ENCODE results near the gene UBASH3B. TPM values are rescaled to one million over a fixed set of nuclear protein-coding genes. Genes with fewer than 3 reads are reported as not detected.

Gene UBASH3B
- total RNA-seq, 2 experiments from 2014 or later, result 24.5 to 28.6 TPM

DNA sequence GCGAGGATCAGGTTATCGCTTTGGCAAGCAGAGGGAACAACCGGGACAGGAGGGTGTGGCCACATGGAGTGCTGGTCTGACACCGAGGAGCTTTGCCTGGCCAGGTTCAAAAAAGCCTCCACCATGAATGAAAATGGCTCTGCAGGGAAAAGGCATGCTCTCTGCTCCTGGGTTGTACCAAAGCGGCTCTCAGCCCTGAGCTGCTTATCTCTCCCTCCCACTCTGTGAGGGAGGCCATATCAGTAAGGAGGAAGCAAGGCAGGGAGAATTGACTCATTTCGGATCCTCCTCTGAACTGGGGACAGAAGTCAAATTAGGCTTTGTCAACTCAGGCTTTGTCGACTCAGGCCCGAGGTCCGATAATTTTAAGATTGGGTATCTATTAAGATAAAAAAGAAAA, 99.9 kb downstream of the UBASH3B start:
- ATAC-seq (ENCODE audit: poor library complexity) (no peak), DNase-seq (no peak)
- no peaks in the 10 kb centered on the region for H3K36me3 Mint-ChIP-seq (ENCODE audit: low read depth)
- no peaks in the 10 kb centered on the region for H3K27me3 Mint-ChIP-seq
- Histone ChIP-seq H3K4me3 (ENCODE audit: low read length) (no peak overlapping the region), H3K4me1 (ENCODE audit: insufficient read depth, low read length) (peaks cover 34% of the 10 kb centered on the region), H3K9me3 (ENCODE audit: control insufficient read depth in 1 of 2, insufficient read depth in 1 of 2, low read length in 2 of 2) (no peaks in the 10 kb centered on the region), H3K36me3 (ENCODE audit: insufficient read depth, low read length) (no peaks in the 10 kb centered on the region), H3K27me3 (ENCODE audit: control insufficient read depth in 1 of 2, insufficient read depth in 2 of 2, low read length in 2 of 2) (no peaks in the 10 kb centered on the region), H3K27ac (ENCODE audit: low read depth in 1 of 2, low read length in 2 of 2) (no peak overlapping the region)
- POLR2A ChIA-PET, result interaction anchor here (0.9 to 2.6 kb wide), 7 partner anchors 10 to 99 kb away, joined by 3 to 31 read pairs (median 8); partner anchors contain the start of gene UBASH3B
- TF ChIP-seq, protein P1, sequence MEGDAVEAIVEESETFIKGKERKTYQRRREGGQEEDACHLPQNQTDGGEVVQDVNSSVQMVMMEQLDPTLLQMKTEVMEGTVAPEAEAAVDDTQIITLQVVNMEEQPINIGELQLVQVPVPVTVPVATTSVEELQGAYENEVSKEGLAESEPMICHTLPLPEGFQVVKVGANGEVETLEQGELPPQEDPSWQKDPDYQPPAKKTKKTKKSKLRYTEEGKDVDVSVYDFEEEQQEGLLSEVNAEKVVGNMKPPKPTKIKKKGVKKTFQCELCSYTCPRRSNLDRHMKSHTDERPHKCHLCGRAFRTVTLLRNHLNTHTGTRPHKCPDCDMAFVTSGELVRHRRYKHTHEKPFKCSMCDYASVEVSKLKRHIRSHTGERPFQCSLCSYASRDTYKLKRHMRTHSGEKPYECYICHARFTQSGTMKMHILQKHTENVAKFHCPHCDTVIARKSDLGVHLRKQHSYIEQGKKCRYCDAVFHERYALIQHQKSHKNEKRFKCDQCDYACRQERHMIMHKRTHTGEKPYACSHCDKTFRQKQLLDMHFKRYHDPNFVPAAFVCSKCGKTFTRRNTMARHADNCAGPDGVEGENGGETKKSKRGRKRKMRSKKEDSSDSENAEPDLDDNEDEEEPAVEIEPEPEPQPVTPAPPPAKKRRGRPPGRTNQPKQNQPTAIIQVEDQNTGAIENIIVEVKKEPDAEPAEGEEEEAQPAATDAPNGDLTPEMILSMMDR (IDR thresholded peaks at IDR 0.05), result no peak
- intact Hi-C loops (cut with DNase I, micrococcal nuclease), result loop anchor here (2.0 kb wide), 2 partner anchors 59 to 99 kb away; no protein-coding TSS in a partner anchor
- peaks cover 66% of the 10 kb centered on the region for H3K4me1 Mint-ChIP-seq (ENCODE audit: low read depth)
- no peaks in the 10 kb centered on the region for H3K9me3 Mint-ChIP-seq
- H3K4me3 Mint-ChIP-seq, result no peak overlapping the region
- no peak overlapping the region for H3K27ac Mint-ChIP-seq
- CTCF ChIA-PET, result interaction anchor here (1.0 to 3.4 kb wide), 10 partner anchors 15 to 175 kb away, joined by 3 to 28 read pairs (median 6); partner anchors contain the start of gene UBASH3B

DNA sequence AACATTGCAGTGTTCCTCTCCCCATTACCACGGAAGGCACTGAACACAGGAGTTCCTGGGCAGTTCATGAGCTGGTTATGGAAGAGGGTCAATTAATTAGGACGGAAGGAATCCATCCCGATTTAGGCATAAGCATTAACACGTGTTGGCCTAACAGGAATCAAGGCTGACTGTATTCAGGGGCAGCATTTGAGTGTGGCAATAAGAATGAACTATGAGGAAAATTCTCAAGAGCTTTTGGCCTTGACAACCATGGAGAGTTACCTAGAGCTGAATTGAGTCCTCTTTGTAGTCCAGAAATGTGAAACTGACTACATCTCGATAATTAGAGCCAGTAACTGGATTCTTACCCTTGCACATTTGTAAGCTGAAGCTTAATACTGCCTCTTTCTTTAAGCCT, 100.4 kb downstream of the UBASH3B start:
- H3K27ac ChIP-seq (ENCODE audit: low read depth in 1 of 2, low read length in 2 of 2), result no peak overlapping the region
- H3K4me1 Mint-ChIP-seq (ENCODE audit: low read depth), result peaks cover 66% of the 10 kb centered on the region

DNA sequence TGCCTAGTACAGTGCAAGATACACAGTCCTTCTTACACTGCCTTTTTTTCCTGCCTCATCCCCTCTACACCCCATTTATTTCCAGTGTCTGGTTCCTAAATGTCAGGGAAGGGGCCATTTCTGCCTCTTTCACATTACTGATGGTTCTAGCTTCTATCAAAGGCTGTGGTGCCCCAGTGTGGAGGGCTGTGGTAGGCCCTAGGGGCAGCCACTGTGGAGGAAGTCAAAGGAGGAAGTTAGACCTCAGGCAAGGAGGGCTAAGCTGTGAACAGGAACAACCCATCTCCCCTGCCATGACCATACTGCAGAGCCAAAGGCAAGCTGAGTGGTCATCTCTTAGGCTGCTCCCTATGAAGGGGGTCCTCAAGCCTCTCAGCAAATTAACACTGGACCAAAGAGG, 100.9 kb downstream of the UBASH3B start:
- no peaks in the 10 kb centered on the region for H3K9me3 ChIP-seq (ENCODE audit: control insufficient read depth in 1 of 2, insufficient read depth in 1 of 2, low read length in 2 of 2)
- no peaks in the 10 kb centered on the region for H3K27me3 ChIP-seq (ENCODE audit: control insufficient read depth in 1 of 2, insufficient read depth in 2 of 2, low read length in 2 of 2)
- Mint-ChIP-seq H3K4me1 (ENCODE audit: low read depth) (peaks cover 64% of the 10 kb centered on the region), H3K4me3 (no peak overlapping the region), H3K36me3 (ENCODE audit: low read depth) (no peaks in the 10 kb centered on the region), H3K9me3 (no peaks in the 10 kb centered on the region), H3K27me3 (no peaks in the 10 kb centered on the region), H3K27ac (peak overlapping the region; percentile 34)
- H3K27ac ChIP-seq (ENCODE audit: low read depth in 1 of 2, low read length in 2 of 2), result no peak overlapping the region
- ATAC-seq (ENCODE audit: poor library complexity) (peak; percentile 93), DNase-seq (peak; percentile 25 to 77 (median 47))
- H3K4me3 ChIP-seq (ENCODE audit: low read length), result no peak overlapping the region
- intact Hi-C loops (cut with DNase I, micrococcal nuclease), result loop anchor here (1.0 kb wide), 1 partner anchor 176 kb away; no protein-coding TSS in a partner anchor
- TF ChIP-seq, protein P1 (IDR thresholded peaks at IDR 0.05), result peak; percentile 53
- POLR2A ChIA-PET, result interaction anchor here (0.8 to 2.6 kb wide), 8 partner anchors 11 to 306 kb away, joined by 3 to 31 read pairs (median 4); partner anchors contain the start of genes HSPA8 and UBASH3B
- CTCF ChIA-PET, result interaction anchor here (0.8 to 3.4 kb wide), 10 partner anchors 25 to 176 kb away, joined by 3 to 28 read pairs (median 4); partner anchors contain the start of gene UBASH3B
- H3K36me3 ChIP-seq (ENCODE audit: insufficient read depth, low read length), result no peaks in the 10 kb centered on the region
- peaks cover 34% of the 10 kb centered on the region for H3K4me1 ChIP-seq (ENCODE audit: insufficient read depth, low read length)

More for the DNA sequence above, 100.4 kb downstream of the UBASH3B start:
- no peak overlapping the region for H3K4me3 ChIP-seq (ENCODE audit: low read length)
- no peak for ATAC-seq (ENCODE audit: poor library complexity)
- H3K36me3 ChIP-seq (ENCODE audit: insufficient read depth, low read length), result no peaks in the 10 kb centered on the region
- H3K4me3 Mint-ChIP-seq, result no peak overlapping the region
- H3K9me3 Mint-ChIP-seq, result no peaks in the 10 kb centered on the region
- intact Hi-C loops (cut with DNase I, micrococcal nuclease), result loop anchor here (1.0 to 2.0 kb wide), 3 partner anchors 59 to 176 kb away; no protein-coding TSS in a partner anchor
- H3K27me3 ChIP-seq (ENCODE audit: control insufficient read depth in 1 of 2, insufficient read depth in 2 of 2, low read length in 2 of 2), result no peaks in the 10 kb centered on the region
- no peaks in the 10 kb centered on the region for H3K36me3 Mint-ChIP-seq (ENCODE audit: low read depth)
- ChIA-PET POLR2A (interaction anchor here (0.6 to 2.6 kb wide), 9 partner anchors 10 to 119 kb away, joined by 3 to 31 read pairs (median 4); partner anchors contain the start of gene UBASH3B), CTCF (interaction anchor here (0.8 to 3.4 kb wide), 10 partner anchors 25 to 176 kb away, joined by 3 to 28 read pairs (median 4); partner anchors contain the start of gene UBASH3B)
- TF ChIP-seq, protein P1 (IDR thresholded peaks at IDR 0.05), result no peak
- peak overlapping the region; percentile 34 for H3K27ac Mint-ChIP-seq
- H3K4me1 ChIP-seq (ENCODE audit: insufficient read depth, low read length), result peaks cover 34% of the 10 kb centered on the region
- no peak for DNase-seq
- H3K27me3 Mint-ChIP-seq, result no peaks in the 10 kb centered on the region
- H3K9me3 ChIP-seq (ENCODE audit: control insufficient read depth in 1 of 2, insufficient read depth in 1 of 2, low read length in 2 of 2), result no peaks in the 10 kb centered on the region

Measured in CD4-positive, alpha-beta T cell (primary cell).